DMS 273 (cell line): ENCODE data around the gene CRYGN.
A peak's percentile ranks its signal among the peaks of the same experiment; 100 is the strongest.

Source experiments
- DNase-seq: peaks from one replicate; lab custom pipeline; 2025; ENCODE audit not compliant: unreplicated experiment; lab: John Stamatoyannopoulos, UW

Gene CRYGN

GRCh38 chr7:151440799-151441445 lies 981 bp upstream of the CRYGN start:
- DNase-seq: no peak

- DNase-seq: no peak
Measured at GRCh38 chr7:151438864-151439601, 908 bp downstream of the CRYGN start.

DNA sequence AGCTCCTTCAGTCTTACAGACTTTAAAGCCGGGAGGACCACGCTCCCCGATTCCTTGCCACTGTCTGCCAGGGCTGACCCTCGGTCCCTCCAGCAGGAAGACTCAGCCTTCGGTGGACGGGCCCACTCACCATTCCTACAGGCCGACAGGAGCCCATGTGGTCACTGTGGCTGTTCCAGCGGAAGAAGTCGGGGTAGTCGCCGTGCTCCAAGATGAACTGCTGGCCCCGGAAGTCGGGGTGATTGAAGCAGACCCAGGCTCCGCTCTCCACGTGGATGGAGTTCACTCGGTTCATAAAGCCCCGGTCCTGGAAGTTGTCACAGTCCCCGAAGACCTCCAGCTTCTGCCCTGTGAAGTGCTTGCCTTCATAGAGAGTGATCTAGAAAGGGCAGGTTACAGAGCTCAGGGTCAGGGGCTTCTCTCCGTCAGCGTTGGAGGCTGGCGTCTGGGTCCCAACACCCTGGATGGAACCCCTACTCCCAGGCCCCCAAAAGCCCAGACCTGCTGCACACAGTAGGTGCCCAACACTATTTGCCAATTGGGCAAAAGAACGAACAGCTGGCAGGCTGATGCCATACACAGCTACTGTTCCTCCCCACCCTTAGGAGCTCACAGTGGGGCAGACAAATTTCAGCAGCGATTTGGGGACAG lies 1.9 kb downstream of the CRYGN start:
- no peak for DNase-seq

GRCh38 chr7:151437159-151437553 lies 2.8 kb downstream of the CRYGN start:
- no peak for DNase-seq

- DNase-seq: no peak
Measured at GRCh38 chr7:151436446-151437158, 3.3 kb downstream of the CRYGN start.

GRCh38 chr7:151435971-151436370 lies 4.0 kb downstream of the CRYGN start:
- DNase-seq: no peak

- DNase-seq: no peak
Measured at GRCh38 chr7:151435103-151435916, 4.6 kb downstream of the CRYGN start.

DNA sequence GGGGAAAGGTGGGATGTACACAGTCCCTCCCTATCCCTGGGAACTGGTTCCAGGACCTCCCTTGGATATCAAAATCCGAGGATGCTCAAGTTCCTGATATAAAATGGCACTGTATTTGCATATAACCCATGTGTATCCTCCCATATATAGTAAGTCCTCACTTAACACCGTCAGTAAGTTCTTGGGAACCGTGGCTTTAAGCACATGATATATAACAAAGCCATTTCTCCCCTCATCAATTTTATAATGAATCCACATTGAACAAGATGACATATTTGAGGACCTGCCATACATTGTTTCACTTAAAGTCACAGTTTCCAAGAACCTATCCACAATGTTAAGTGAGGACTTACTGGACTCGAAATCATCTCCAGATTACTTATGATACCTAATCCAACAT lies 5.4 kb downstream of the CRYGN start:
- no peak for DNase-seq

DNA sequence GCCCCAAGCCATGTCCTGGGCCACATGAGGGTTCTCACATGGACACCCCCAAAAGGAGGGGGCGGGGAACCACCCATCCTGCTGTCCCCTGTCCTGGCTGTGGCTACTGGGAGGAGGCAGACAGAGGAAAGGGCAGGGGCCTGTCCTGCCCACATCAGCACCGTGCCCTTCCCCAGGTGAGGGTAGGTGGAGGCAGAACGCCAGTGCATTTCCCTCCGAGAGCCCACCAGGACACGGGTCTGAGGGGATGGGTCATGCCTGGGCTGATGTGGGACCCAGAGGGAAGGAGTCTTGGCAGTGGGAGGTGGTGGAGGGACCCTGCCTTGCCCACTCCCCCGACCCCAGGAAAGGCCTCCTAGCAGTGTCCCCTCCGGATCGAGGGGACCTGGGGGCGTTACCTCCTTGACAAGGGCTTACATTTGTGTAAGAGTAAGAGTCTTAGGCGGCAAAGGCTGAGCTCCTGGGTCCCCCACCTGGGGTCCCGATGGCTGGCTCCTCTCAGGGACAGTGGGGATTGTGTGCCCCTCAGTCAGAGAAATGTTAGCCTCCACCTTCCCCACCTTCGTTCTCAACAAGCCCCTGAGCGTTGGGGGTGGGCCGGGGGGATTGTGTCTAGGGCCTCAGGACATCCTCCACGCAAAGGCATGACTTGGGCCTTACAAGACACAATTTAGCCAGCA lies 6.1 kb downstream of the CRYGN start:
- no peak for DNase-seq

DNA sequence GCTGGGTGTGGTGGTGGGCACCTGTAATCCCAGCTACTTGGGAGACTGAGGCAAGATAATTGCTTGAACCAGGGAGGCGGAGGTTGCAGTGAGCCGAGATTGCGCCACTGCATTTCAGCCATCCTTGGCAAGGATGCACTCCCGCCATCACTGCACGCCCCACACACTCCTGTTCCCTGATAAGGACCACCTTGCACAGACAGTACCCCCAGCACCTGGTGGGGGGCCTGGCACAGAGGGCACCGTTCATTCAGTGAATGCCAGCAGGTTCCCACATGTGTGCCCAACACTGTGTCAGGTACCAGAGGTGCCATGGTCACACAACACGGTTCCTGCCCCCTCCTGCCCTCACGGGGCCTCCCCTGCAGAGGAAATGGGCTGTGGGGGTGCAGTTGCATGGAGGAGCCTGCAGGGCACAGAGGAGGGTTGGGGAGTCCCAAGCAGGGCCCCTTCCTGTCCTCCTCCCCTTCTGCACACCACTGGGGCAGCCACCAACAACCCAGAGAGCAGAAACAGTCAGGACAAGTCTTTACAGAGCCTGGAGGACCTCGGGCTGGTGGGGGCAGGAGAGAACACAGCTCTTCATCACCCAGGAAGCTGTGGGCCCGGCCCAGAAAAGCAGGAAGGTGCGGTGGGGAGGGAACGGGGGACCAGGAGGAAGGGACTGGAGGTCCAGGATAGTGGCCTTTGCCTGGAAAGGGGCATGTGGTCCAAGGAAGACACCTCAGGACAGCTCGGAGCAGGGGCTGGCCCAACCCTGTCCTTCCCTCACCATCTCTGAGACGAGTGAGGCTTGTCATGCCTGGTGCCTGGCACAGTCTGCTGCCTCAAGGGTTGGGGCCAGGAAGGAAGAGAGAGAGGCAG lies 7.1 kb downstream of the CRYGN start:
- DNase-seq: peak; percentile 36

DNA sequence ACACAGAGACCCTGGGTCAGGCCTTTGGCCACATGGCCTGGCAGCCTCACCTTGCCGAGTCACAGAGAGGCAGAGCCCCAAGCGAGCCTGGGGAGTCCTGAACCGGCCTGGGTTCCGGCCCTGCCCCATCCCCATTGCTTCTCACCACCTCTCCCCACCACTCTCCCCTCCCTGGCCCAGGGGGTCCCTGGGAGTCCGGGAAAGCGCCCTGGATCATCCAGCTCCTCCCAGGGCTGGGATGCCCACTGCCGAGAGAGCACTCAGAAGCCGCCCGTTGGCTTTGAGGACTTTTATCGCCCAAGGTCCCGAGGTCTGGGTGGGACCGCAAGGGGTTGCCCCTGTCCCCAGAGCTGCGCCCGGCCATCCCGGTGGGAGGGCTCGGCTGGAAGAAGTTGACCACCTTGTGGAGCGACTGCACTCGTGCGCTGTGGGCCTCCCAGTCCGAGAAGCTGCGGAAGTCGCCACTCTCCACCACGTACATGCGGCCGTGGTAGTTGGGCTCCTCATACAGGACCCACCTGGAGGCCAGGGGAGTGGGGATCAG lies 8.1 kb downstream of the CRYGN start:
- DNase-seq: no peak

DNA sequence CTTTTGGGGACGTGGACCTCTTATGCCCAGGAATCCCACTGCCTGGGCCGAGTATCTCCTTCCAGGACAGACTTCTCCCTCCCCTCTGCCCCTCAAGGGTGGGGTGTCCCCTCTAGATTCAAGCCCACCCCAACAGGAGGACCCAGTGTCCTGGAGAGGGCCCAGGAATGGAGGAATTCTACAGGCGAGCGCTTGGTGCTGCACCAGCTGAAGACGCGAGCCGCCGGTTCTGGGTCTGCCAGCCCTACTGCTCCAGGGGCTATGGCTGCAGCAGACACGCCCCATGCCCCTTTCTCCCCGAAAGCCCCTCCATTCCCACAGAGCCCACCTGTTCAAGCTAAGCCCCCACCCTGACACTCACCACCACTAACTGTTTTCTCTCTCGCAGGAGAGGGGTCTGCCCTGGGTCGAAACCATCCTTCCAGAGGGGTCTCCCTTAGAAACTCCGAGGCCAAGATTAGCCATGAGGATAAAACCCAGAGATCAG lies 8.6 kb downstream of the CRYGN start:
- no peak for DNase-seq

- no peak for DNase-seq
Measured at GRCh38 chr7:151430391-151431205, 9.3 kb downstream of the CRYGN start.

DNA sequence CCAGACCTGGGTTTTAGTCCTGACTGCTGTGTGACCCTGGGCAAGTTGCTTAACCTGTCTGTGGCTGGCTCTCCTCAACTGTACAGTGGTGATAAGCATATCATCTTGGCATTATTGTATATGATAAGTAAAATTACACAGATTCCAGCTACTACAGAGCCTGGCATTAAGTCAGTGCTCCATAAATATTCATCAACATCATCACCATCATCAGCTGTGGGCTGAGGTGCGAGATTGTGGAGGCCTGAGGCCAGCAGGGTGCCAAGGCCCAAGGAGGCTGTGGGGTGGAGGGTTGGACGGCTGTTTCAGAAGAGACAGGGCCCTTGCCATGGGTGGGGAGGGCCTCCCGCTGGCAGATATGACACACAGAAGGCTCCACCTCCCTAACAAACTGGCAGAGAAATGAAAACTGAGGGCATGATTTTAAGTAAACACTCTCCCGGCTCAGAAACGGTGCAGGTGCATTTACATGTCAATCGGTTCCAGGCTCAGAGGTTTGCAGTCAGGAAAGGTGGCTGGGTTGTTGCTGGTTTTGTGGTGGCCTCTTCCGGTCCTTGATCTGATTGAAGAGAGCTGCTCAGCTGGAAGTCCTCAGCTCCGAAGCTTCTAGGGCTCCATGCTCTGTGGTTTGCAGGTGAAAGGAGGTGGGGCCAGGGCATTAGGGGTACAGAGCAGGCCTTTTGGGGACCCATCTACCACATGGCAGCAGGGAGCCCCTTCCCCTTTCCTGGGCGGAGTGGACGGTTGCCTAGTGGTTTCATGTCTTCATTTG lies 10.2 kb downstream of the CRYGN start:
- DNase-seq: peak; percentile 55

DNA sequence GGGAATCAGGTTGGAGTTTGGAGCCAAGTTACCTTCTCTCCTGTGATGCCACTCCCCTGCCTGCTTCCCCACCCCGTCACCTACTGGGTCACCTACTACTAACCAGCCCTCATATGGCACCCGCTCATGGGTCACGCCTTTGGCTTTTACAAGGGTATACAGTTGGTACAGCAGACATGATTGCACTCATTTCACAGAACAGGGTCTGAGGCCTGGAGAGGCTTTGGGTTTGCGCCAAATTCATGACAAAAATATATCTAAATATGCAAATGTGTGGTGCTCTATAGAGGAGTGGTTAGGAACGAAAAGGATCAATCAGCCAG lies 10.7 kb downstream of the CRYGN start:
- no peak for DNase-seq

DNA sequence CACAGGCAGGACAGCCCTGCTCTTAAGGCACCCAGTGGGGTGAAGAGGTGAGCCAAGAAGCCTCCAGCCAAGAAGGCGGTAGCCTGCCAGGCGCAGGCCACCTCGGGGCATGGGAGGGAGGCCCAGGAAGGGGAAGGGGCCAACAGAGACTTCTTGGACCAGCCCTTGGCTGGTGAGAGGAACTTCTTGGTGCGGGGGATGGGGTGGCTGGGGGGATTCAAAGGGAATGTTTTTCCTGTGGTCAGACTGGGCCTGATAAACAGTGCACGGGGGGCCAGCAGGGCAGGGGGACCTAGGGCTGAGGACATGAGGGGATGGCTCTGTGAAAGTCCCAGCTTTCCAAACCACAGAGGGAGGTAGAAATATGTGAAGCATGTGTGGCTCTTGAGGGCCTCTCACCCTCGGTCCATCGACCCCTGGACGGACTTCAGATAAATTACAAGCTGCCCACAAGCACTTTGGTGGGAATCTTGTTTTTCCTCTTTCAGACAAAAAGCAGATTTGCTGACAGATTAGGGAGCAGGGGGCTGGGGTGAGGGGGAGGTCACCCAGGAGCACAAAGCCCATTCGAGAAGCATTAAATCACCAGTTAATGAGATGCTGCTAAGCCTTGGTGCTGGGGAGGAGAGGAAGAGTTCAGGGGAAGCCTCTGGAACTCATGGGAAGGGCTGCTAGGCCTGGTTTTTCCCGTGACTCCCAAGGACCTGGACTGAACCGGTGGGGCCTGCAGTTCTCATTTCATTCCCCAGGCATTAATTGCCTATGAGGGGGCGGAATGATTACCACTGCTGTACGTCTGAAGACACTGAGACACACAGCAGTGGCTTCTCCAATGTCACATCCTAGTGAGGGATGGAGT lies 11.3 kb downstream of the CRYGN start:
- DNase-seq: peak; percentile 64
